GM23338 (cell line): ENCODE results near the gene GCM1. TPM values are rescaled to one million over a fixed set of nuclear protein-coding genes. Genes with fewer than 3 reads are reported as not detected.
A peak's percentile ranks its signal among the peaks of the same experiment; 100 is the strongest.

Experiments used
- ATAC-seq: fragments of 200-7000 bp; cut with Tn5 transposase; 3 replicates; pipeline ENCODE4 v1.9.1; 2020
- DNase-seq: peaks from one replicate; pipeline ENCODE4 v3.0.0-alpha.2; 2015; ENCODE audit warnings: low spot score
- H2AFZ ChIP-seq: fragments of 200-600 bp; sonication (generic); 2 replicates; pipeline ENCODE4 v1.8.0; 2016; ENCODE audit warnings: antibody characterized with exemption, mild to moderate bottlenecking, moderate library complexity
- H3F3A ChIP-seq: fragments of 200-600 bp; sonication (generic); replicated peaks from 2 replicates; pipeline ENCODE4 v1.8.0; 2017; ENCODE audit warnings: antibody characterized with exemption, mixed run types, low read depth
- H3K27ac ChIP-seq: fragments of 200-600 bp; sonication (generic); 2 replicates; pipeline ENCODE4 v1.6.1; 2016; ENCODE audit warnings: low read depth
- H3K27me3 ChIP-seq: fragments of 200-600 bp; sonication (generic); 2 replicates; pipeline ENCODE4 v1.8.0; 2016; ENCODE audit warnings: mild to moderate bottlenecking, mixed run types, moderate library complexity; ENCODE audit not compliant: insufficient read depth
- H3K36me3 ChIP-seq: fragments of 200-600 bp; sonication (generic); 2 replicates; pipeline ENCODE4 v1.8.0; 2016; ENCODE audit warnings: mild to moderate bottlenecking; ENCODE audit not compliant: insufficient read depth
- H3K4me1 ChIP-seq: fragments of 200-600 bp; sonication (generic); 2 replicates; pipeline ENCODE4 v1.8.0; 2016; ENCODE audit warnings: mild to moderate bottlenecking, moderate library complexity; ENCODE audit not compliant: insufficient read depth
- H3K4me2 ChIP-seq: fragments of 200-600 bp; sonication (generic); 2 replicates; pipeline ENCODE4 v1.7.1; 2017; ENCODE audit warnings: mixed run types
- H3K4me3 ChIP-seq: fragments of 200-600 bp; sonication (generic); 2 replicates; pipeline ENCODE4 v1.6.1; 2016; ENCODE audit warnings: mixed run types
- H3K79me2 ChIP-seq: fragments of 200-600 bp; sonication (generic); replicated peaks from 2 replicates; pipeline ENCODE4 v1.8.0; 2017; ENCODE audit warnings: mild to moderate bottlenecking; ENCODE audit not compliant: insufficient read depth
- H3K9me2 ChIP-seq: fragments of 200-600 bp; sonication (generic); 2 replicates; pipeline ENCODE4 v1.8.0; 2017; ENCODE audit not compliant: insufficient read depth
- H4K20me1 ChIP-seq: fragments of 200-600 bp; sonication (generic); replicated peaks from 2 replicates; pipeline ENCODE4 v1.8.0; 2017; ENCODE audit warnings: mild to moderate bottlenecking; ENCODE audit not compliant: insufficient read depth
- H3K27ac Mint-ChIP-seq: 2 replicates; pipeline ENCODE4 v1.8.0; 2020; ENCODE audit warnings: inconsistent platforms, mild to moderate bottlenecking, moderate library complexity, mixed read lengths
- H3K27me3 Mint-ChIP-seq: 3 replicates; pipeline ENCODE4 v1.8.0; 2022; ENCODE audit warnings: low read depth, mild to moderate bottlenecking, moderate library complexity, mixed read lengths, inconsistent platforms; ENCODE audit not compliant: insufficient read depth, poor library complexity
- H3K36me3 Mint-ChIP-seq: 3 replicates; pipeline ENCODE4 v1.8.0; 2021; ENCODE audit warnings: low read depth, mild to moderate bottlenecking, inconsistent platforms, moderate library complexity, mixed read lengths
- H3K4me1 Mint-ChIP-seq: 3 replicates; pipeline ENCODE4 v1.8.0; 2020; ENCODE audit warnings: mild to moderate bottlenecking, inconsistent platforms, mixed read lengths
- H3K4me3 Mint-ChIP-seq: 3 replicates; pipeline ENCODE4 v1.8.0; 2021; ENCODE audit warnings: moderate library complexity, mild to moderate bottlenecking, inconsistent platforms, mixed read lengths
- H3K9me3 Mint-ChIP-seq: 3 replicates; pipeline ENCODE4 v1.8.0; 2020; ENCODE audit warnings: moderate library complexity, mild to moderate bottlenecking, inconsistent platforms, mixed read lengths
- polyA plus RNA-seq: library from polyadenylated mRNA; unstranded; fragments of >200 nt; fragmentation: Nextera tagmentation; extraction: Ambion mirVana; gene quantifications from 2 replicates; pipeline ENCODE4 v1.2.1, GENCODE V29; 2016
- total RNA-seq: library from RNA; depleted of rRNA; stranded (reverse); fragments of >200 nt; shearing (Covaris generic); gene quantifications from 2 replicates; pipeline ENCODE4 v1.2.3, GENCODE V29; 2014
- TF ChIP-seq, protein P1 (sequence below): fragments of 250-450 bp; sonication (Bioruptor Pico); IDR thresholded peaks from 2 replicates; pipeline ENCODE4 v1.5.0; 2020; ENCODE audit warnings: mild to moderate bottlenecking, moderate library complexity
- TF ChIP-seq, protein P2 (sequence below), 2 experiments: fragments of 200-600 bp in 1 of 2; sonication (generic) in 1 of 2; conservative IDR thresholded peaks; 2 replicates each; pipeline versions ENCODE4 v1.5.1 to v1.6.1; 2016 to 2017; ENCODE audit warnings: antibody characterized with exemption in 2 of 2, low read depth in 2 of 2, mild to moderate bottlenecking in 2 of 2, moderate library complexity in 1 of 2

GCM1 gene
- total and polyA plus RNA-seq, 2 experiments from 2014 or later = not detected

DNA sequence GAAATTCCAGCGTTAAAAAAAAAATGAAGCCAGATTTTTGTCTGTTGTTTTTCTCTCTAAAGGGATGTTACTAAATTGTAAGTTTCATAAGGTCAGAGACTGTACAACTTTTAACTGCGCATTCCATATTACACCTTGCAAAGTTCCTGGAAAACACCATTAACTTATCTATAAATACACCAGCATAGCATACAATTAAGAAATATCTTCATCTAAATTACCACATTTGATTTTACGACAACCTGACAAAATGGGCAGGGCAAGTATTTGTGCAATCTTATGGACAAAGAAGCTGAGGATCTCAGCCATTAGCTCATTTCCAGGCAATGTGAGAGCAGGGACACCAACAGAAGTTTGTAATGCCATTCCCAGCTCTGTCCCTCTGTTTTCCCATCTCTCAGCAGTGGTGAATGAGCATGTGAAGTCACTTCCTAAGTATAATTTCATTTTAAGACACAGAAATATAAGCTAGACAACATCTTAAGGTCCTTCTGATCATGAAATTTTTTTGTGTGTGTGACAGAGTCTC is 12.9 kb upstream of the GCM1 start (continued):
- TF ChIP-seq, protein P1, sequence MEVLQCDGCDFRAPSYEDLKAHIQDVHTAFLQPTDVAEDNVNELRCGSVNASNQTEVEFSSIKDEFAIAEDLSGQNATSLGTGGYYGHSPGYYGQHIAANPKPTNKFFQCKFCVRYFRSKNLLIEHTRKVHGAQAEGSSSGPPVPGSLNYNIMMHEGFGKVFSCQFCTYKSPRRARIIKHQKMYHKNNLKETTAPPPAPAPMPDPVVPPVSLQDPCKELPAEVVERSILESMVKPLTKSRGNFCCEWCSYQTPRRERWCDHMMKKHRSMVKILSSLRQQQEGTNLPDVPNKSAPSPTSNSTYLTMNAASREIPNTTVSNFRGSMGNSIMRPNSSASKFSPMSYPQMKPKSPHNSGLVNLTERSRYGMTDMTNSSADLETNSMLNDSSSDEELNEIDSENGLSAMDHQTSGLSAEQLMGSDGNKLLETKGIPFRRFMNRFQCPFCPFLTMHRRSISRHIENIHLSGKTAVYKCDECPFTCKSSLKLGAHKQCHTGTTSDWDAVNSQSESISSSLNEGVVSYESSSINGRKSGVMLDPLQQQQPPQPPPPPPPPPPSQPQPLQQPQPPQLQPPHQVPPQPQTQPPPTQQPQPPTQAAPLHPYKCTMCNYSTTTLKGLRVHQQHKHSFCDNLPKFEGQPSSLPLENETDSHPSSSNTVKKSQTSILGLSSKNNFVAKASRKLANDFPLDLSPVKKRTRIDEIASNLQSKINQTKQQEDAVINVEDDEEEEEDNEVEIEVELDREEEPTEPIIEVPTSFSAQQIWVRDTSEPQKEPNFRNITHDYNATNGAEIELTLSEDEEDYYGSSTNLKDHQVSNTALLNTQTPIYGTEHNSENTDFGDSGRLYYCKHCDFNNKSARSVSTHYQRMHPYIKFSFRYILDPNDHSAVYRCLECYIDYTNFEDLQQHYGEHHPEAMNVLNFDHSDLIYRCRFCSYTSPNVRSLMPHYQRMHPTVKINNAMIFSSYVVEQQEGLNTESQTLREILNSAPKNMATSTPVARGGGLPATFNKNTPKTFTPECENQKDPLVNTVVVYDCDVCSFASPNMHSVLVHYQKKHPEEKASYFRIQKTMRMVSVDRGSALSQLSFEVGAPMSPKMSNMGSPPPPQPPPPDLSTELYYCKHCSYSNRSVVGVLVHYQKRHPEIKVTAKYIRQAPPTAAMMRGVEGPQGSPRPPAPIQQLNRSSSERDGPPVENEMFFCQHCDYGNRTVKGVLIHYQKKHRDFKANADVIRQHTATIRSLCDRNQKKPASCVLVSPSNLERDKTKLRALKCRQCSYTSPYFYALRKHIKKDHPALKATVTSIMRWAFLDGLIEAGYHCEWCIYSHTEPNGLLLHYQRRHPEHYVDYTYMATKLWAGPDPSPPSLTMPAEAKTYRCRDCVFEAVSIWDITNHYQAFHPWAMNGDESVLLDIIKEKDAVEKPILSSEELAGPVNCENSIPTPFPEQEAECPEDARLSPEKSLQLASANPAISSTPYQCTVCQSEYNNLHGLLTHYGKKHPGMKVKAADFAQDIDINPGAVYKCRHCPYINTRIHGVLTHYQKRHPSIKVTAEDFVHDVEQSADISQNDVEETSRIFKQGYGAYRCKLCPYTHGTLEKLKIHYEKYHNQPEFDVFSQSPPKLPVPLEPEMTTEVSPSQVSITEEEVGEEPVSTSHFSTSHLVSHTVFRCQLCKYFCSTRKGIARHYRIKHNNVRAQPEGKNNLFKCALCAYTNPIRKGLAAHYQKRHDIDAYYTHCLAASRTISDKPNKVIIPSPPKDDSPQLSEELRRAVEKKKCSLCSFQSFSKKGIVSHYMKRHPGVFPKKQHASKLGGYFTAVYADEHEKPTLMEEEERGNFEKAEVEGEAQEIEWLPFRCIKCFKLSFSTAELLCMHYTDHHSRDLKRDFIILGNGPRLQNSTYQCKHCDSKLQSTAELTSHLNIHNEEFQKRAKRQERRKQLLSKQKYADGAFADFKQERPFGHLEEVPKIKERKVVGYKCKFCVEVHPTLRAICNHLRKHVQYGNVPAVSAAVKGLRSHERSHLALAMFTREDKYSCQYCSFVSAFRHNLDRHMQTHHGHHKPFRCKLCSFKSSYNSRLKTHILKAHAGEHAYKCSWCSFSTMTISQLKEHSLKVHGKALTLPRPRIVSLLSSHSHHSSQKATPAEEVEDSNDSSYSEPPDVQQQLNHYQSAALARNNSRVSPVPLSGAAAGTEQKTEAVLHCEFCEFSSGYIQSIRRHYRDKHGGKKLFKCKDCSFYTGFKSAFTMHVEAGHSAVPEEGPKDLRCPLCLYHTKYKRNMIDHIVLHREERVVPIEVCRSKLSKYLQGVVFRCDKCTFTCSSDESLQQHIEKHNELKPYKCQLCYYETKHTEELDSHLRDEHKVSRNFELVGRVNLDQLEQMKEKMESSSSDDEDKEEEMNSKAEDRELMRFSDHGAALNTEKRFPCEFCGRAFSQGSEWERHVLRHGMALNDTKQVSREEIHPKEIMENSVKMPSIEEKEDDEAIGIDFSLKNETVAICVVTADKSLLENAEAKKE (CRISPR knock-in tag) = no peak

DNA sequence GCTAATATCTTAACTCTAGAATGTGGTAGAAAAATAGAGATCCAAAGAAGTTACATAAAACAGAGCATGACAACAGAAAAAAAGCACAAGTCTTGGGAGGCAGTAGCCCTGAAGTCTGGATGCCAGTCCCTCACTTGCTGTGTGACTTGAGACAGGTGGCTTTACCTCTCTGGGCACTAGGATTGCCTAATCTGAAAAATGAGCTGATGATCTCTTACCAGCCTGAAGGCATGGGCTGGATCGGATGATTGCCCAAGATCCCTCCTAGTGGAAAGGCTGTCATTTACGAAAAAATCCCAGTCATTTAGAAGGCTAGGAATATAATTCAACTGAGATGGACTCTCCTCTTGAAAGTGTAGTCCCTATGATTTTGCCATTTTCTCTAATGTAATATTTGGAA is 10.9 kb upstream of the GCM1 start:
- TF ChIP-seq, protein P1 (CRISPR knock-in tag) = no peak
- TF ChIP-seq, protein P2, sequence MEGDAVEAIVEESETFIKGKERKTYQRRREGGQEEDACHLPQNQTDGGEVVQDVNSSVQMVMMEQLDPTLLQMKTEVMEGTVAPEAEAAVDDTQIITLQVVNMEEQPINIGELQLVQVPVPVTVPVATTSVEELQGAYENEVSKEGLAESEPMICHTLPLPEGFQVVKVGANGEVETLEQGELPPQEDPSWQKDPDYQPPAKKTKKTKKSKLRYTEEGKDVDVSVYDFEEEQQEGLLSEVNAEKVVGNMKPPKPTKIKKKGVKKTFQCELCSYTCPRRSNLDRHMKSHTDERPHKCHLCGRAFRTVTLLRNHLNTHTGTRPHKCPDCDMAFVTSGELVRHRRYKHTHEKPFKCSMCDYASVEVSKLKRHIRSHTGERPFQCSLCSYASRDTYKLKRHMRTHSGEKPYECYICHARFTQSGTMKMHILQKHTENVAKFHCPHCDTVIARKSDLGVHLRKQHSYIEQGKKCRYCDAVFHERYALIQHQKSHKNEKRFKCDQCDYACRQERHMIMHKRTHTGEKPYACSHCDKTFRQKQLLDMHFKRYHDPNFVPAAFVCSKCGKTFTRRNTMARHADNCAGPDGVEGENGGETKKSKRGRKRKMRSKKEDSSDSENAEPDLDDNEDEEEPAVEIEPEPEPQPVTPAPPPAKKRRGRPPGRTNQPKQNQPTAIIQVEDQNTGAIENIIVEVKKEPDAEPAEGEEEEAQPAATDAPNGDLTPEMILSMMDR (conservative IDR thresholded peaks at IDR 0.05; ENCODE audit: low read depth in 2 of 2) = peak in 1 of 2 experiments; percentile 15; a peak in 1 of 4 replicates
- no peaks in the 10 kb centered on the region for H3K36me3 Mint-ChIP-seq

More for the DNA sequence above, 10.9 kb upstream of the GCM1 start:
- Histone ChIP-seq H3F3A (no peaks in the 10 kb centered on the region), H3K27me3 (no peaks in the 10 kb centered on the region), H3K4me1 (no peaks in the 10 kb centered on the region), H3K36me3 (no peaks in the 10 kb centered on the region), H3K4me3 (no peak overlapping the region), H3K79me2 (no peaks in the 10 kb centered on the region), H3K4me2 (no peak overlapping the region), H4K20me1 (no peaks in the 10 kb centered on the region), H3K9me2 (no peaks in the 10 kb centered on the region), H2AFZ (no peak overlapping the region), H3K27ac (no peak overlapping the region)
- peaks cover 3% of the 10 kb centered on the region; the same call in 1 of the 3 replicates for H3K9me3 Mint-ChIP-seq
- no peaks in the 10 kb centered on the region for H3K4me1 Mint-ChIP-seq
- H3K27me3 Mint-ChIP-seq = peaks cover 3% of the 10 kb centered on the region
- no peak overlapping the region for H3K4me3 Mint-ChIP-seq
- peak; percentile 44 for DNase-seq
- ATAC-seq = no peak
- H3K27ac Mint-ChIP-seq = no peak overlapping the region
